ENCODE measurements around the gene REXO1.

DNA sequence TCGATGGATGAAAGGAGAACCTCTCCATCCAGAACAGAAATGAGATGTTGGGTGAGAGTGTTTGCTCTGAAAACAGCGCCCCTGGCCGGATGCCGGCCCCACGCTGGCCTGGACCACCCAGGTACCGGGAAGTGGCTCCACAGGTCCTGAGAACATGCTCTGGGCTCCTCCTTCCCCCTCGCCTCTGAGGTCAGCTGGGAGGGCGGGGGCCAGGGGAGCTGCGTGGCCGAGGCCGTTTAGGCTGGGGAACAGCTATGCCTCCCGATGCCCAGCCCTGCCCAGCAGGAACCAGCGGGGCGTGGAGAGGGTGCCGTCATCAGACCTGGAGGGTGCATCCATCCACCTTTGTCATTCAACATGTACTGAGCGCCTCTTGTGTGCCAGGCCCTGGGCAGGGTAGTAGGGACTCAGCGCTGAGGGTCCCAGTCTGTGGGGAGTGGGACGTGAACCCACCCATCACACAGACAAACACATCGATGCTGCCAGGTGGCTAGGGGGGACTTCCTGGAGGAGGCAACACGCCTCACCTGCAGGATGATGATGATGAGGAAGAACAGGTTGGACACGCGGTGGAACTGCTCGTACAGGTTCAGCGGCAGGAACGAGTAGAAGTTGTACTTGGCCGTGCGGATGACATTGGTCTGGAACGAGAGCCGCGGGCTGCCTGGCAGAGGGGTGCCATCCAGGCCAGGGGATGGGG lies 40.4 kb downstream of the REXO1 start:
- TF ChIP-seq PCBP2 (IDR thresholded peaks at IDR 0.05; ENCODE audit: low read depth, low read length, poor library complexity, severe bottlenecking), result no peak
- no peak for TF ChIP-seq FOXA3 (CRISPR knock-in tag; conservative IDR thresholded peaks at IDR 0.05 in 1 of 2, IDR thresholded peaks at IDR 0.05 in 1 of 2)
- no peak for TF ChIP-seq SUPT5H (IDR thresholded peaks at IDR 0.05)
- TF ChIP-seq, protein P1, sequence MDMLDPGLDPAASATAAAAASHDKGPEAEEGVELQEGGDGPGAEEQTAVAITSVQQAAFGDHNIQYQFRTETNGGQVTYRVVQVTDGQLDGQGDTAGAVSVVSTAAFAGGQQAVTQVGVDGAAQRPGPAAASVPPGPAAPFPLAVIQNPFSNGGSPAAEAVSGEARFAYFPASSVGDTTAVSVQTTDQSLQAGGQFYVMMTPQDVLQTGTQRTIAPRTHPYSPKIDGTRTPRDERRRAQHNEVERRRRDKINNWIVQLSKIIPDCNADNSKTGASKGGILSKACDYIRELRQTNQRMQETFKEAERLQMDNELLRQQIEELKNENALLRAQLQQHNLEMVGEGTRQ (CRISPR knock-in tag; IDR thresholded peaks at IDR 0.05), result no peak
- no peak for TF ChIP-seq ZBTB7A (IDR thresholded peaks at IDR 0.05; ENCODE audit: borderline replicate concordance, control insufficient read depth, low read depth, low read length)
- TF ChIP-seq ESRRA (IDR thresholded peaks at IDR 0.05; ENCODE audit: borderline replicate concordance, low read depth), result no peak
- TF ChIP-seq ZNF518B (CRISPR knock-in tag; IDR thresholded peaks at IDR 0.05), result no peak
- no peak; the same call in 1 of the 2 replicates for TF ChIP-seq ZKSCAN1 (IDR thresholded peaks at IDR 0.05; ENCODE audit: low read depth, low read length)
- TF ChIP-seq ETV6 (IDR thresholded peaks at IDR 0.05; ENCODE audit: borderline replicate concordance in 1 of 2, low read depth in 2 of 2, low read length in 1 of 2), result no peak
- no peak for TF ChIP-seq ETV6 (CRISPR knock-in tag; IDR thresholded peaks at IDR 0.05; ENCODE audit: borderline replicate concordance)
- no peak for TF ChIP-seq EP300 (IDR thresholded peaks at IDR 0.05; ENCODE audit: low read length)
- TF ChIP-seq MXI1 (IDR thresholded peaks at IDR 0.05; ENCODE audit: low read depth, low read length), result no peak

Data from K562 (cell line).